ENCODE measurements around the gene NHSL2. TPM values are rescaled to one million over a fixed set of nuclear protein-coding genes. Genes with fewer than 3 reads are reported as not detected.

The NHSL2 gene
- total and polyA plus RNA-seq, 2 of the 13 experiments (the other 11 are each of a cell fraction or from before 2014, with no cell fraction given): not detected

DNA sequence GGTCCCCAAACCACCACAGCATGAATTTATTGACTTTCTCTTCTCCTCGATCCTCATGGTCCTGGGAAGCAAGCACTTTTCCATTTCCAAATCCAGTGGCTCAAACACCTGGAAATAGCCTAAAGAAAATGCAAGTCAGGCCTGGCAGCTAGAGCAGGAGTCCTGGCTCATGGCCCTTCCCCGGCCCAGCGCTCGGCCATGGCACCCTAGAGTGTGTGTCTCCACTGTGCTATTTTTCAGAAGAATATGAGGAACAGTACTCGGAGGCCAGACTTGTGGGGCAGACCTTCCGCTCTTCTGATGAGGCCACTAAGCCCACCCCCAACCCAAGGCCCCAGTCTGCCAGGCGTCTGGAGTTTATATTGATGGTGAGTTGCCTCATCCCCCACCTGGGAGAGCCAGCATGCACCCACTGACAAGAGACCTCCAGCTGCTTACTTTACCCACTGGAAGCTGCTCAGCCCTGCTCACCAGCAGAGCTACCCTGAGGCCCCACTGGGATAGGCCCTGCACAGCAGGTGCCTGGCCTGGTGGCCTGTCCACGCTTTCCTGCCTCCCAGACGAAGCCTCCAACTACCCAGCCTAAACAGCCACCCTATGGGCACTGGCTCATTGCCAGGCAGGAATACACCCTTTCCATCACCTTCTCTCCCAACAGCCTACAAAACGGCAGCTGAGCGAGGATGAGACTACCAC lies 223.4 kb downstream of the NHSL2 start:
- no peaks in the 10 kb centered on the region for H4K20me1 ChIP-seq (ENCODE audit: insufficient read depth, low read length)
- in situ Hi-C loops (cut with HindIII; ENCODE audit: extremely low pct_ligation_motif_present, low pct_unique_long_range_greater_than_20kb): no loop called here
- 47% methylated on average over 3 of the region's 11 CpGs for WGBS (ENCODE audit: low lambda C conversion rate)

More for the DNA sequence above, 223.4 kb downstream of the NHSL2 start:
- ChIA-PET POLR2A (no interaction called here), CTCF (ENCODE audit: low intra/inter-chr PET ratio, low total read pairs) (no interaction called here)
- Histone ChIP-seq H3K27me3 (ENCODE audit: control insufficient read depth in 1 of 2, insufficient read depth in 2 of 2, low read length in 2 of 2) (peaks cover 0 to 12% of the 10 kb centered on the region in 2 experiments; a peak in 4 of 5 replicates), H3K79me2 (ENCODE audit: insufficient read depth, low read length) (no peaks in the 10 kb centered on the region), H3K27ac (ENCODE audit: extremely low read length, insufficient read depth, low read length) (no peak overlapping the region), H3K4me2 (ENCODE audit: low read depth, low read length) (no peak overlapping the region), H3K9ac (ENCODE audit: insufficient read depth, low read depth, low read length) (no peak overlapping the region), H3K9me3 (ENCODE audit: low read length) (no peaks in the 10 kb centered on the region), H3K4me3 (replicated peaks in 1 of 3; ENCODE audit: insufficient read depth in 1 of 3, low read depth in 2 of 3, low read length in 3 of 3) (no peak overlapping the region), H3K4me1 (ENCODE audit: insufficient read depth, low read length) (no peaks in the 10 kb centered on the region), H2AFZ (ENCODE audit: low read length) (no peak overlapping the region), H3K36me3 (replicated peaks in 1 of 2; ENCODE audit: control insufficient read depth in 1 of 2, insufficient read depth in 2 of 2, low read length in 2 of 2) (no peaks in the 10 kb centered on the region)
- intact Hi-C loops (cut with micrococcal nuclease; ENCODE audit: unreplicated experiment): no loop called here
- BruUV-seq (replicated peaks): no TSS peak
- DNase-seq (ENCODE audit: low spot score) (no peak), ATAC-seq (no peak), FAIRE-seq (no peak)
- TF ChIP-seq ZC3H4 (CRISPR knock-in tag; IDR thresholded peaks at IDR 0.05; ENCODE audit: borderline replicate concordance): no peak
- no peak for TF ChIP-seq STAT5B (CRISPR knock-in tag; IDR thresholded peaks at IDR 0.05)
- no peak for TF ChIP-seq ZMYM2 (CRISPR knock-in tag; IDR thresholded peaks at IDR 0.05)
- TF ChIP-seq, protein P1, sequence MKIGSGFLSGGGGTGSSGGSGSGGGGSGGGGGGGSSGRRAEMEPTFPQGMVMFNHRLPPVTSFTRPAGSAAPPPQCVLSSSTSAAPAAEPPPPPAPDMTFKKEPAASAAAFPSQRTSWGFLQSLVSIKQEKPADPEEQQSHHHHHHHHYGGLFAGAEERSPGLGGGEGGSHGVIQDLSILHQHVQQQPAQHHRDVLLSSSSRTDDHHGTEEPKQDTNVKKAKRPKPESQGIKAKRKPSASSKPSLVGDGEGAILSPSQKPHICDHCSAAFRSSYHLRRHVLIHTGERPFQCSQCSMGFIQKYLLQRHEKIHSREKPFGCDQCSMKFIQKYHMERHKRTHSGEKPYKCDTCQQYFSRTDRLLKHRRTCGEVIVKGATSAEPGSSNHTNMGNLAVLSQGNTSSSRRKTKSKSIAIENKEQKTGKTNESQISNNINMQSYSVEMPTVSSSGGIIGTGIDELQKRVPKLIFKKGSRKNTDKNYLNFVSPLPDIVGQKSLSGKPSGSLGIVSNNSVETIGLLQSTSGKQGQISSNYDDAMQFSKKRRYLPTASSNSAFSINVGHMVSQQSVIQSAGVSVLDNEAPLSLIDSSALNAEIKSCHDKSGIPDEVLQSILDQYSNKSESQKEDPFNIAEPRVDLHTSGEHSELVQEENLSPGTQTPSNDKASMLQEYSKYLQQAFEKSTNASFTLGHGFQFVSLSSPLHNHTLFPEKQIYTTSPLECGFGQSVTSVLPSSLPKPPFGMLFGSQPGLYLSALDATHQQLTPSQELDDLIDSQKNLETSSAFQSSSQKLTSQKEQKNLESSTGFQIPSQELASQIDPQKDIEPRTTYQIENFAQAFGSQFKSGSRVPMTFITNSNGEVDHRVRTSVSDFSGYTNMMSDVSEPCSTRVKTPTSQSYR (CRISPR knock-in tag; IDR thresholded peaks at IDR 0.05; ENCODE audit: borderline replicate concordance): no peak
- no peak for TF ChIP-seq CAMTA2 (CRISPR knock-in tag; IDR thresholded peaks at IDR 0.05; ENCODE audit: borderline replicate concordance)
- no peak for TF ChIP-seq FOXO1 (CRISPR knock-in tag; IDR thresholded peaks at IDR 0.05)
- no peak for TF ChIP-seq JUN (CRISPR knock-in tag; IDR thresholded peaks at IDR 0.05)
- no peak for TF ChIP-seq TAF1 (CRISPR knock-in tag; IDR thresholded peaks at IDR 0.05)
- no peak for TF ChIP-seq ERF (CRISPR knock-in tag; IDR thresholded peaks at IDR 0.05)
- TF ChIP-seq DPF2 (CRISPR knock-in tag; IDR thresholded peaks at IDR 0.05; ENCODE audit: borderline replicate concordance, low read depth): no peak
- TF ChIP-seq ZNF660 (CRISPR knock-in tag; IDR thresholded peaks at IDR 0.05; ENCODE audit: borderline replicate concordance, low read depth): no peak
- TF ChIP-seq, protein P2, sequence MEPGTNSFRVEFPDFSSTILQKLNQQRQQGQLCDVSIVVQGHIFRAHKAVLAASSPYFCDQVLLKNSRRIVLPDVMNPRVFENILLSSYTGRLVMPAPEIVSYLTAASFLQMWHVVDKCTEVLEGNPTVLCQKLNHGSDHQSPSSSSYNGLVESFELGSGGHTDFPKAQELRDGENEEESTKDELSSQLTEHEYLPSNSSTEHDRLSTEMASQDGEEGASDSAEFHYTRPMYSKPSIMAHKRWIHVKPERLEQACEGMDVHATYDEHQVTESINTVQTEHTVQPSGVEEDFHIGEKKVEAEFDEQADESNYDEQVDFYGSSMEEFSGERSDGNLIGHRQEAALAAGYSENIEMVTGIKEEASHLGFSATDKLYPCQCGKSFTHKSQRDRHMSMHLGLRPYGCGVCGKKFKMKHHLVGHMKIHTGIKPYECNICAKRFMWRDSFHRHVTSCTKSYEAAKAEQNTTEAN (CRISPR knock-in tag; conservative IDR thresholded peaks at IDR 0.05): no peak
- TF ChIP-seq, protein P3, sequence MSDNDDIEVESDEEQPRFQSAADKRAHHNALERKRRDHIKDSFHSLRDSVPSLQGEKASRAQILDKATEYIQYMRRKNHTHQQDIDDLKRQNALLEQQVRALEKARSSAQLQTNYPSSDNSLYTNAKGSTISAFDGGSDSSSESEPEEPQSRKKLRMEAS (IDR thresholded peaks at IDR 0.05): no peak
- no peak for TF ChIP-seq SCMH1 (CRISPR knock-in tag; IDR thresholded peaks at IDR 0.05; ENCODE audit: borderline replicate concordance)
- no peak for TF ChIP-seq TCF12 (IDR thresholded peaks at IDR 0.05)
- TF ChIP-seq TCF12 (CRISPR knock-in tag; IDR thresholded peaks at IDR 0.05): no peak
- no peak for TF ChIP-seq GTF2F1 (IDR thresholded peaks at IDR 0.05; ENCODE audit: low read length)
- TF ChIP-seq, protein P4, sequence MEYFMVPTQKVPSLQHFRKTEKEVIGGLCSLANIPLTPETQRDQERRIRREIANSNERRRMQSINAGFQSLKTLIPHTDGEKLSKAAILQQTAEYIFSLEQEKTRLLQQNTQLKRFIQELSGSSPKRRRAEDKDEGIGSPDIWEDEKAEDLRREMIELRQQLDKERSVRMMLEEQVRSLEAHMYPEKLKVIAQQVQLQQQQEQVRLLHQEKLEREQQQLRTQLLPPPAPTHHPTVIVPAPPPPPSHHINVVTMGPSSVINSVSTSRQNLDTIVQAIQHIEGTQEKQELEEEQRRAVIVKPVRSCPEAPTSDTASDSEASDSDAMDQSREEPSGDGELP (IDR thresholded peaks at IDR 0.05; ENCODE audit: borderline replicate concordance, low read depth): no peak
- TF ChIP-seq ZNF20 (CRISPR knock-in tag; IDR thresholded peaks at IDR 0.05): no peak

Measured in HepG2 (cell line).